ENCODE measurements around the gene WNT7B.
A peak's percentile ranks its signal among the peaks of the same experiment; 100 is the strongest.

The WNT7B gene

DNA sequence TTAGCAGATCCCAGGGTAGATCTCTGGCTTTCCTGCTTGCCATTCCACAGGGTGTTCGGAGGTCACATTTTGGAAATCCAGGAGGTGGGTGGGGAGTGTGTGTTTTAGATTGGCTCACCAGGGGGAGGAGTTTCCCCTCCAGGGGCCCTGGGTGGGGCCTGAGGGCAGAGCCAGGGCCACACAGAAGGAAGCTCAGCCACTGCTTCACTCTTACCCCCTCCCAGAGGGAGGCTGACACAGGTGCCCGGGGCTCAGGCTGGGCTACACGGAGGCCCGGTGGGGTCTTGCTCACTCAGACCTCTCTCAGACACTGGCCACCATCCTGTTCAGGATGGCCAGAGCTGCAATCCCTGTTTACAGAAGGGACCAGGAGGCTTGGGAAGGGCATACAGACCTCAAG, 2.5 kb downstream of the WNT7B start:
- no peak for DNase-seq

GRCh38 chr22:45972889-45973253, 4.1 kb downstream of the WNT7B start:
- no peak for DNase-seq

GRCh38 chr22:45972091-45972888, 4.7 kb downstream of the WNT7B start:
- DNase-seq: peak in 7 of 56 donors; percentile 4 to 39 (median 23)

- no peak for DNase-seq
Measured at GRCh38 chr22:45971408-45972028, 5.4 kb downstream of the WNT7B start.

DNA sequence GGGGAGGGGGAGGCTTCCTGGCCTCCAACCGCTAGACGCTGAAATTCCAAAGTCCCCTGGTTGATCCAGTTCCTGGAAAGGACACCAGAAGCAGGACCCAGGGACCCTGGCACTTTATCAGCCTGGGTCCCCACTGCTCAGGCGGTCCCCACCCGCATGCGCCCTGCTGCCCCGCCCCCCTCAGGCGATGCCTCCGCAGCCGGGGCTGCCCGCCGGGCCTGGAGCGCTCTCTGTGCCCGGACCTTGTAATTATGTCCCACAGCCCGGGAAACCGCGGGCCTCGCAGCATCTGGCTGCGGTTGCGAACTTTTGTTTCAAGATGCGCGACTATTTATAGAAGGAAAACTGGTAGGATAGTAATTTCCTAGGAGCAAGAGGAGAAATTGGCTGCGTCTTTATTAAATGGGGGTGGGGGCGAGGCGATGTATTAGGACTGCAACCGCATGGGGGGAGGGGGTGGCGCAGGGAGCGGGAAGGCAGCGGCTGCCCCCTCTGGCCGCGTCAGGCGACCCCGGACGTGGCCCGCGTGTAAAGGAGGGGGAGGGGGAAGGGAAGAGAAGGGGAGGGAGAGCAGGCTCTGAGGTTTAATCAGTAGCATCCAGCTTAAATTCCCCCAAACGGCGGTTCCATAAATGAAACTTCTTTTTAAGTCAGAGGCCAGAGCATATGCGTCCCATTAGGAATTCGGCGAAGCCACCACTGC, 6.1 kb downstream of the WNT7B start:
- peak in 6 of 56 donors; percentile 13 to 49 (median 29) for DNase-seq

DNA sequence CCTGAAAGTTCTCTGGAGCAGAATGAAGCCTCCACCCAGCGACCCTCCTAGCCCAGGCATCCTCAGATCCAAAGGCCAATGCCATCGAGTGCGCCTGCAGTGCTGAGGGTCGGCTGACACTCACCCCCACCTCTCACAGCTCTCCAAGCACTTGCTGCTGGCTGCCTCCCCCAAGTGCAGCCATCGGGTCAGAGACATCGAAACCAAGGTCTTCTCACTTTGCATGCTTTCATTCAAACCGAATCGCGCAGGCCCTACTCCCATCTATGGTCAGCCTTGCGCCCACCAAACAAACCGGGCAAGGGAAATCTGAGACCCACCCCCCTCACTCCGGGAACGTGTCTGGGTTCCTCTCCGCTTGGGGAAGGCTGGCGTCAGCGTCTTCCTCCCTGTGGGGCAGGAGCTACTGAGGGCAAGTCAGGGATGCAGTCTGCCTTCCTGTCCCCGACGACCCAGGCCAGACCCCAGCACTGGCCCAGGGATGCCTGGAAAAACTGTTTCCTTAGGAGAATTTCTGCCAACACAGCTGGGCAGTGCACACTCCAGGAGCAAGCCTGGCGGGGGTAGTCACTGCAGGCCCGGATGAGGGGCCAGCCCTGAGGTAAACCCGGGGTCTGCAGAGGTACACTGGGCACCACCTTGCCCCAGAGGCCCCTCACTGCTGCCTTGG, 7.0 kb downstream of the WNT7B start:
- no peak for DNase-seq

DNA sequence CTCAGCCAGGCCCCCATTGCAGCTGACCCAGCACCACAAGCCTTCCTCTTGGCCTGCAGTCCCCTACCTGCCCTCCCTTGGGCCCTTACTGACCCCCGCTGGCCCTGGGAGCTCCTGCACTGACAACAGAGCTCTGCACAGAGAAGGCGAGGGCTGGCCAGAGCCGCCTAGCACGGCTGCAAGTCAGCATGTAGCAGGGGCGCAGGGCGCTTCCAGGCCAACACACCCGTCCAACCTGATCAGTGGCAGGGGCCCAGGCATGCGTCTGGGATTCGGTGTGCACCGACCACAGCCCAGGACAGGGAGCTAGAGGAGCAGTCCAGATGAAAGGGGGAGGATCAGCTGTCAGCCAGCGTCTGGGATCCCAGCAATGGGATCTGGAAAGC, 7.6 kb downstream of the WNT7B start:
- DNase-seq: no peak

- no peak for DNase-seq
Measured at GRCh38 chr22:45968751-45969413, 8.1 kb downstream of the WNT7B start.

GRCh38 chr22:45968003-45968650, 8.8 kb downstream of the WNT7B start:
- no peak for DNase-seq

GRCh38 chr22:45966895-45967365, 10.0 kb downstream of the WNT7B start:
- peak in 7 of 56 donors; percentile 4 to 34 (median 17) for DNase-seq

GRCh38 chr22:45966320-45966894, 10.6 kb downstream of the WNT7B start:
- no peak for DNase-seq

DNA sequence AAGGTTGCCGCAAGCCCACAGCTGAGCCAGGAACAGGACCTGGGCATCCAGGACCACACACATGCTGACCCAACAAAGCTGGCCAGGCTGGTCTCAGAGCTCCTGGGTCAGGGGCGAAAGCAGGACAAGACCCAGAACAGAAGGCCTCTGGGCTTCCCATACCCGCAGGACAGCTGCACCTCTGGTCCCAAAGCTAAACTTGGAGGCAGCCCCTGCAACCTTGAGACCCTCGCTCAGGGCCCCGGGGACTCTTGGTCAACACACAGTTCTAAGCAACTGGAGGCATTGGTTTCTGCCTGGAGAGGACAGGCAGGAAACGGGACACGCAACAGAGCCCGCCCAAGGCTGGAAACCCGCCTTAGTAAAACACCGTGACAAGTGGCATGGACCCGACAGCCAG, 11.4 kb downstream of the WNT7B start:
- no peak for DNase-seq

- no peak for DNase-seq
Measured at GRCh38 chr22:45964926-45965527, 11.9 kb downstream of the WNT7B start.

DNA sequence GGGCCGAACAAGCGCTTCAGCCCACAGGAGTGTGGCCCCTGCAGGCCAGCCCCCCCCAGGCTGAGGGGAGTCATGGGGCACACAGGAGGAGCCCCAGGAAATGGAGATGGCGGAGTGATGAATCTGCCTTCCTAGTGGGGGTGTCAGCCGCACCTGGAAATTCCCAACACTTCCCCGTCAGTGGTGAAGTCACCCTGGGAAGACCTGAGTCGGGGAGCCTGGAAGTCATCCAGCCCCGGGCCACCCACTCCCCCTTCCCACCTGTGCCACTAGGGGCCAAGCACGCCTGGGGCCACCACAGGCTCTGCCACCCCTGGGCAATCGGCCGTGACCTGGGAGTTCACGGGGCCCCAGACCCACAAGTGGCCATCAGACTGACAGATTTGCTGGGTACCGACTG, 12.6 kb downstream of the WNT7B start:
- no peak for DNase-seq

DNA sequence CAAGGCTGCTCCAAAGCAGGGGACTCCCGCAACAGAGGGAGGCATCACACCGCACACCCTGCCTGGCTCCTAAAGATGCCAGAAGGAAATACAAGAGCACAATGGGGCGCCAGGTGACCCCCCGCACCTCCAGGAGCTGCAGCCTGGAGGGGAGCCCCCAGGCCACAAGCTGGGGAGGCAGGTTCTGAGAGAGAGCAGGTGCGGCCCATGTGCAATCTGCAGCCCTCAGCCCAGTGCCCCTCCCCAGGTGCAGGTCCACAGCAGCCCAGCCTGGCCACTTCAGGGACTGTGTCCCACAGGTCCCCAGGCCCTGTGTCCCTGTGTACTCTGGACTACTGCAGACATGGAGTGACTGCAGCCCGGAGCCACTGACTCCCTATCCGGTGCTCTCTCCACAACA, 13.1 kb downstream of the WNT7B start:
- no peak for DNase-seq

GRCh38 chr22:45962756-45963324, 14.1 kb downstream of the WNT7B start:
- no peak for DNase-seq

GRCh38 chr22:45962434-45962718, 14.6 kb downstream of the WNT7B start:
- DNase-seq: no peak

GRCh38 chr22:45961679-45962433, 15.1 kb downstream of the WNT7B start:
- DNase-seq: no peak
